GM18498 (cell line): Measurements from ENCODE around the gene PDE4D.
A peak's percentile ranks its signal among the peaks of the same experiment; 100 is the strongest.

Experiments used
- ATAC-seq: cut with Tn5 transposase; IDR thresholded peaks from one replicate; pipeline ENCODE4 v1.9.1; 2021; ENCODE audit warnings: mild to moderate bottlenecking, moderate library complexity; ENCODE audit not compliant: unreplicated experiment

The PDE4D gene

DNA sequence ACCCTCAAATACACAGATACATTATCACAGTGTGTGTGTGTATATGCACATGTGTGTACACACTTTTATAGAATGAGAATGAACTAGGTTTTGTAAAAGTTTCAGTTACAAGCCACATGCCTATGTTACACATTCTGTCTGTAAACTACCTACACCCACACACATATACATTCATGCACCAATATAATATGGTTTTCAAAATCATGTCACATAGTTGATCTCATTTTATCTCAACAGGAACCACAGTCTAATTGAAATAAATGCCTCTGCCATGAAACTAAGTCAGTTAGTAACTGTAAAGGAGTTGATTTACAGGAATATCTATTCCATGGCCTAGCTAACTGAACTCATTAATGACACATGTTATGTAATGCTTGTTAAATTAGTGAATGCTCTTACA is 646.6 kb downstream of the PDE4D start:
- ATAC-seq = no peak

DNA sequence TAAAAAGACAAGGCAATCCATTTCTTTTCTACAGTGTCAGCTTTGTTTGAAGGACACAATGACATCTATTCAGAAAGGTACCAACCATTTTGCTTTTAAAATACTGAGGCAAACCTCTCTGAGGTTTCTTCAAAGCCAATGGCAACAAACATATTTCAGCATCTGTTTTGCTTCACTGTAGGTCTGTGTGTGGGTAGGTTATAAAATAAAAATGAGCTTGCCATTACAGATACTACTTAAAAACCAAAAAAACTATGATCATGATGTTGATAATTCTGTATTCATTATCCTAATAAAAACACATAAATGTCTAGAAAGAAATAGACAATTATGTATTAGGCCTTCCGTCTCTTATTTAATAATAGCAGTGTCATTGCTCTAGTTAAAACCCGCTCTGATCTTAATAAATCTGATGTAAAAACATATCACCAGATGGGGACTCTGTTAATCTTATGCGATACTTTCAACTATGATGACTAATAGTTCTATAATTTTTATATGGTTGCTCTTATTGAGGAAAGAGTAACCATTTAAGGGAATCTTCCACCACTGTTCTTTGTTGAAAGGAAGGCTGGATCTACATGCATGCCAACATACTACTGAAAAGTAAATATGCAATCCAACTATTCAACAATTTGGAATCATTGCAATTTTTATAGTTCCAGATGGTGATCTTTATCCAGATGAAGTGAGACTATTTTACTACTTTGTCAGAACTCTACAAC is 647.2 kb downstream of the PDE4D start:
- ATAC-seq = no peak

DNA sequence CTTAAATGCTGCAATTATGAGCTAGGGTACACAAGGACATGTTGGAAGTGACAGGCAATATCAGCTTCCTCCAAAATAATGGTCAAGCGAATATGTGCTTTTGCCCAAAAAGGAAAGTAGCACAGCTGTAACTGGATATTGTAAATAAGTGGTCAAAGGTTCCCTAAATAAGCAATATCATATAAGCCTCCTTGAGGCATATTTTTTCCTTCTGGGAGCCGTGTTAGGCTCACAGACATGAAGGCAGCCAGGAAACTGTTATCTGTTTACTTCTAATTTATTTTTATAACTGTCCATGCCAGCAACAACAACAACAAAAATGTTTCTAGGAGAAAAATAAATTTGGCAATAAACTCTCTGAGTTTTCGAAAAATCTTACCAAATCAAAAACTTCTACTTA is 648.3 kb downstream of the PDE4D start:
- ATAC-seq = no peak

DNA sequence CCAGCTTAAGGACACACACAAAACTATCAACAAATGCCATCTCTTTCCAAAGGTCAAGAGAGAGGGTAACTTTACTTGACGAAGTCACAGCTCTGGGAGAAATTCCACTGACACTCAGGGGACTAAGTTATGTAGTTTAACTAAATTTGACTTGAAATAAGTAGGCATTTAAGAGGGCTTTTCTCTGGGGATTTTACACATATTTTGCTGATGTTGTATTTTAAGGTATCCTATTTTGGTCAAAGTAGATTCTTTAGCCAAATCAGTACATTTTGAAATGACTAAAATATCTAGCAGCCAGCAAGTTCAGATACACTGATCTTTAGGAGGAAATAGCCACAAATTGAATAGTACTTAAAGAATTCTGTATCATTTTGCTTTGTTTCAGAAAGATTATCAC is 652.0 kb downstream of the PDE4D start:
- no peak for ATAC-seq

DNA sequence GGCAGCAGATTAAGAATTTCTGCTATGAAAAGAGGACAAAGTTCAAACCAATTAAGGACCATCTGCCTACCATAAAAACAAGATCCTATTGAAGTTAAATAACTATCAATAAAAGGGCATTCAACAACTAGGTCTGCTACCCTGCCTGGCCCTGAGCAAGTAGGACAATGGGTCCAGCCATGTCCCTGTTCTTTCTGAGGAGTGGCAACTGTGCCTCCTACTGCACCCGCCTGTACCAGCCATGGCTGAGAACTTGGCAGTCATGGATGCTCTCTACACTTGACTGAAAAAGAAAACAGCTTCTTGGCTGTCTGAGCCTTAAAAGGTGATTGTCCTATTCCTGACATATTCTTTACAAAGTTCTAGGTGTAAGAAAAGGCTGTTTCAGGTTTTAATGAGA is 652.4 kb downstream of the PDE4D start:
- no peak for ATAC-seq

DNA sequence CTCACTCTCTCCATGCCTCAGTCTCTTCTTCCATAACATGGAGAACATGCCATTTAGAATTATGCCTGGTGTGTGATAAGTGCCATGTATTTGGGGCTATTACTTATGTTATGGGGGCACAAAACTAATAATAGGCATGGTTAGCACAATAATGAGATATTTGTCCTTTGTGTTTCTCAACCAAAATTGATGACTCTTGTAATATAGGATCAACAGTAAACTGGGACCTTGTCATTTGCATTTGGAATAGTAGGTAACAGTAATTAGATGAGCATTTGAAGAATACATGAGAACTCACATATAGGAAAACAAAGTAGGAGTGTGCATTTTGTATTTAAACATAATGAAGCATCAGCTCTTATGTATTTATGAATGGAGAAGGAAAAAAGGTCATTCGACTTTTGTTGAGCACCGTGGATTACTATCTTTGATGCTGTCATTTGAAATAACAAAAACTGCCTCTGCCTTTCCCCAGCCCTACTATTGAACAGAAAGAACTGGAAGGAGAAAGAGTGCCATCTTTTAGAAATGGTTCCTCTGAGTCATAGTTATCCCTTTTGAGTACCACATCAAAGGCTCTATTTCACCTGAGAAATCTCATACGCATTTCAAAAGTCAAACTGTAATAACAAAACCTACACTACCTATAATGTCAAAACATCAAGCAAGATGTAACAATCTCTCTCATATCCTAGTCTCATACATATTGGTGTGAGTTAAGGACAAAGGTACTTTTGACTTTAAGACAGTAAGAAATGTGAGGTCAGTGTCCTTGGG is 655.2 kb downstream of the PDE4D start:
- peak; percentile 57 for ATAC-seq

DNA sequence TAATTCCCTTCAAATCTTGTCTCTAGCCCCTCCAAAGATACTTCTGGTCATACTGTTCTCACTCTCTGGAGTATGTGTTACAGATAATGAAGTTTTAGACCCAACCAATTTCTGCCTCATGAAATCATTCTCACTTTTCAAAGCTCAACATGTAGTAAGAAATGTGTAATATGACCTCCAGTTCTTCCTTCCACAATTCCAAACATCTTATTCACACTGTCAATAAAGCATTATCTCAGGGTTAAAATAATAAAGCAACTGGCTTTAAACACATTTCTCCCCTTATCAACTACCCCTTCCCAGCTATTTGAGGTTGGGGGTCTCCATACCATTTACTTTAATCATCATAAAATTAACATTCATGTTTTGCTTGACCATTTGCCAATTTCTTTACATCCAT is 656.5 kb downstream of the PDE4D start:
- no peak for ATAC-seq

DNA sequence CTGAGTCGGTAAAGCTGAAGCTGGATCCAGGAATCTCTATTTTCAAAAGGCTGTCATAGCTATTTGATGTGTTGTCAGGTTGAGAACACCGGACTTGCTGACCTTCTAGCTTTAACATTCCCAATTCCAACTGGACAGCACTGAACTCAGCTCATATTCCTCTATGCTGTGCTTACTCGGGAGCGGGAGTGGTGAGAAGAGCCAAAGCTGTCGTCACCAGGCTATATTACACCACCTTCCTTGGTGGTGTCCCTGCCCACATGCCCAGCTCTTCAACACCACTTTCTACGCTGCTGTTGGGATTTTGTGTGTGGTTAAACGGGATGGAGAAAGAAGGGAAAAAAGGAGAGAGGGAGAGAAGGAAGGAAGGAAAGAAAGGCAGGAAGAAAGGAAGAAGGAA is 657.1 kb downstream of the PDE4D start:
- no peak for ATAC-seq

DNA sequence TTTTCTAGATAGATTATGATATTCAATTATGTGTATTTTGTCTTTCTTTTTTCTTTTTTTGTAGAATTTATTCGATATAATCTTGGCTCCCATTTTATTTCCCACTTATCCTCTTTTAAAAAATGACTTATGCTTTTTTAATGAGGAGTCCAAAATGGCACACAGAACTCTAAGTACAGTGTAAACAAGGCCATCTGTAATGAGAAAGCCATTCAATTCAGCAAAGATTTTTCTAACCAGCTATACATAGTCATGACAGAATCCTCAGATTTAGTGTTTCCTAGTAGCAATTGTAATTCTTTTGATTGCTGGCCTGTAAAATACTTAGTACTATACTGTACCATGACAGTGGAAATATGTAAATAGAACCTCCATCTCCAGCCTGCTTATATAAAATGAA is 659.3 kb downstream of the PDE4D start:
- ATAC-seq = no peak

DNA sequence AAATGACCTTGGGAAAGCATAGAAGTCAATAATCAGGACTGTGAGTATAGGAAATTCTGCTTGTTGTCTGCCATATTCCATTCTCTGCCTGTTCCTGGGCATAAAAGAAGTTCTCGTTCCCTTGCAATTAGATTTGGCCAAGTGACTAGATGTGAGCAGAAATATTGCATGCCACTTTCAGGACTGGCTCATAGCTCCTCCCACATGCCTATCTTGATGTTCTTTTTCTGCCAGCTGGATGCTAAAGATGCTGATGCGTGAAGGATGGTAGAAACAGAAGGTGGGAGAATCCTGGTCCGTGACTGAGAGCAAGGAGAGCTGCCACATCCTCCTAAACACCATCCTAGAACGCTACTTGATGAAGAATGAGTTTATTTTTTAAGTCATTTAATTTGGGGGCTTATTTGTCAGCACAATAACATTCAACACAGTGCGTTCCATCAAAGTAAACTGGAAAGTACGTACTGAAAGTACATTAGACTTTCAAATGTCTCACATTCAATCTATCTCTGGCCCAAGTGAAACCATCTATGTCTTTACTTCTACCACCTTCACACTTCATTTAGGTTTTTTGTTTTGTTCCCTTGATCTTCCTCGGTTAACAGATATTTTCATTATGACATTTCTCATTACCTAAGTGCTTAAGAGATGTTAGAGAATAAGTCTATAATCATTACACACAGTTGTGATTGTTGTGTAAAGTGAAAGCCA is 662.1 kb downstream of the PDE4D start:
- no peak for ATAC-seq

DNA sequence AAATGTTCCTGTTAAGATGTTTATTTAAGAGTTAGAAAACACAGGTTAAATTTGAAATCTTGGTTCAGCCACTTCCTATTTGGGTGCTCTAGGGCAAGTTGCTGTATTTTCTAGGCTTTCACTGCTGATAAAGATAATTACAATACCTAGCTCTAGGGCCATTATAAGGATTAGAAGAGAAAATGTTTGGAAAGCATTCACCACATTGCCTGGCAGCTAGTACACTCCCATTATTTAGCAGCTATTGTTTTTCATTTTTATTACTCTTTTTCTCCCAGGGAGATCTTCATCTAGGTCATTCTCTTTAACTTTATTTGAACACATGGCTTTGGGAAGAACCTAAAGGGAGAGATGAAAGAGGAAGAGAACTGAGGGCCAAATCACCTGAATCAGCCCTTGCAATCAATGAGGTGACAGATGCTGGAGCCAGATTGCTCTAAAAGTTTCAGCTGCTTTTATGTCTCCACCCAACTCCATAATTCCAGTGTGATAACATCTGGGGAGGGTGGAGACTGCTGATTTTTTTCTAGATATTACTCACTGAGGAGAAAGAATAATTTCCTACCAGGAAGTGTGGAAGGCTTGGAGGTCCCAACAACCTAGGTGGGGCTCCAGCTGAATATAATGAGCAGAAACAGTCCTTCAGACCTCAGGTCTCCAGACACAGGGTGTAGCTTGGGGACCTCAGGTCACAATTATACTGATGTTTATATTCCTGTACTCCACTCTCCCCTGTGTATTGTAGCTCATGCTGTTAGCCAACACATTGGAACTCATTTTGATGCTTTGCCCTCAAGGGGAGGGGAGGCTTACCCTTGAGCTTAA is 670.6 kb downstream of the PDE4D start:
- no peak for ATAC-seq

DNA sequence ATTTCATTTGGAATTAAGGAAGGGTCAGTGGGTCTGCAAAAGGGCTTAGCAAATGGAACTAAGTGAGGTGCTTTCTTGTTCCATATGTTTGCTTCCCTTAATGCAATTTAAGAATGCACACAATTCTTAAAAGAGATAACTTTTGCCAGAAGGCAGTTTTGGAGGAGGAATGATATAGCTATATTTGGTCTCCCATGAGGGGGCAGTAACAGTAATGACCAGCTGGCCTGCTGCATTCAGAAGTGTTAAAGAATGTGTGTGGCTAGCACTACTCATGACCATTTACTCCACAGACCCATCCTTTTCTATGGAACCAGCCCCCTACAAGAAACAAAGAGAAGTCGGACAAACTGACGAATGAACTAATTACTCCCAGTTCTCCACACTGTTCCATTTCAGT is 671.8 kb downstream of the PDE4D start:
- ATAC-seq = no peak

DNA sequence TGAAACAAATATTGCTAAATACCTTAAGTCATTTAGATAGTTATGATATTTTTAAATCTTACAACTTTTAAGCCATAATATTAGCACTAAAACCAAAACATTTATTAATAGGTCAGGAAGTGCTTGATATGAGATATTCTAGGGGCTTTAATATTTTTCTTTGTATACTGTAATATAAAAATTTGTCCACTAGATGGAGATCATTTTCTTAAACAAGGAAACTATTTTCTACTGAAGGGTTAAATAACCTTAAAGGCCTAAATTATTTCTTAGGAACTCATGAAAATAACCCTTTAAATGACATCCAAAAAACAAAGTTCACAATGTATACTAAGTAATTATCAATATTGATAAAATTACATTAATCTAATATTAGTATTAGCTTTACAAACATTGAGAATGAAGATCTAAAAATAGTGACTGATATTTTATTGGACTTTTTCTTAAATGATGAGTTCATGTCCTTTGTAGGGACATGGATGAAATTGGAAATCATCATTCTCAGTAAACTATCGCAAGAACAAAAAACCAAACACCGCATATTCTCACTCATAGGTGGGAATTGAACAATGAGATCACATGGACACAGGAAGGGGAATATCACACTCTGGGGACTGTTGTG is 675.0 kb downstream of the PDE4D start:
- no peak for ATAC-seq

DNA sequence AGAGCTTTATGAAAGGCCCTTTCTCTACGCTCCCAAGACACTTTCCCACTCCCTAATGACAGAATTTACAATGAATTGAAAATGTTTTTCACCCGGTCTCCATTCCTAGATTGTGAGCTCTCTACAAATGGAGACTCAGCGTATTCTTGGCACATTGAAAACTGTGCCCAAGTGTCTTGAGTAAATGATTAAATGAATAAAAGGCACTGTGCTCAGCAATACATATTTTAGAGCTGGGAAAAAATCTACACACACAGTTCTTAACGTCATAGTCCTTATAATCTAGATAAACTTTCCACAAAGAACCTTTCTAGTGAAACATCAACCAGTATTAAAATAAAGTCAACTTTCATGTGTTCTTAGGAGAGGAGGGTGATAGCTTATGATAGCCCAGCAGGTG is 676.7 kb downstream of the PDE4D start:
- no peak for ATAC-seq

DNA sequence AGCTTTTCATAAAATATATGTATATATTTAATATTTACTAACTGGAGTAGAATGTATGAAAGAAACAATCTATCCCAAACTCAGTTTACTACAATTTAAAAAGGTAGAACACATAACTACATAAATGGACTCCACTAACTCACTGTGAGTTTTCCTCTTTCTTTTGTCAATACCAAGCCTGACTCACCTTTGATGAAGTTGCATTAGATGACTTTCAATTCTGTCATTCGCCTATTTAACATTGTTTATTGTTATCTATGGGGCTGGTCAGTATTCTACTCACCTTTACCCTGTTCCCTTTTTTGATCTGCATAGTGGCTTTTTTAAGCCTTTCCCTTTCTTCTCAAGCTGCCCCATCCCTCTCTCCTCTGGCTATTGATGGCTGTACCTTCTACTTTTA is 680.9 kb downstream of the PDE4D start:
- no peak for ATAC-seq

DNA sequence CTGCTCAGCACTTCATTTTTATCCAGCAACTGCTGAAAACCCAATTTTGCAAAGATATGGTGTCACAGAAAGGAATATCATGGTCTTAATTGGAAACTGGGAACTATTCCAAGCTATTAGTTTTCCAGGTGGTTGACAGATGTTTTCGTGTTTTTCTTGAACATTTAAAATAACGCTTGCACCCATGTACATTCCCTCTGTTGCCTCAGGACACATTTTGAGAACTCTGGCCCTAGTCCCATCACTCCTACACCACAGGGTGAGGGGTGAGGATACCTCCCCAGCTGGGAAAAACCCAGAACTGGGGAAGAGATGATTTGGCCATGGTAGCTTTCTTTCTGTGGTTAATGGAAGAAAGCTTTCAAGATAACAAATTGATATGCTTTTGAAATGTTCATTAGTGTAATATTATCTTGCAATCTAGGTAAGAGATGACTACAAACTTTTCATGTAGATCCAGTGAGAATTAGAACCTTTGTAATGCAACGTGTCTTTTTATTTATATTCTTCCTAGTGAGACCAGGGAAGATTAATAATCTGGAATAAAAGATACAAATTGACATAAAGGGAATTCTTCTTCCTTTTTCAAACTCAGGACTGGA is 683.7 kb downstream of the PDE4D start:
- ATAC-seq = no peak

DNA sequence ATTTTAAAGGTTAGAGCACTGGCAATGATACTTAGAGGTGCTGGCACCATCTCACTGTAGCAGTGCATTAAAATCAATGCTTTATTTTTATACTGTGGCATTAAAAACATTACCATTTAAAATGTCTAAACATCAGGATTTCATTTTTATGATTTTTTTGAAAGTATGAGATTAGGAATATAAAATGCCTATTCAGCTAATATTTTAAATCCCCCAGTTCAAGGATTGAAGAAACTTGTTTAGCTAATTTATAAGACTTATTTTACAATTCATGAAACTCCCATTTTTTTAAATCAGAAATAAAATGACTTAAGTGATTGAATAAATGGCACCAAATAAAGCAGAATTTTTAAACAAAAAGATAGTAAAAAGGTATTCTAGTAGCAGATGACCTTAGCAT is 685.1 kb downstream of the PDE4D start:
- ATAC-seq = no peak

DNA sequence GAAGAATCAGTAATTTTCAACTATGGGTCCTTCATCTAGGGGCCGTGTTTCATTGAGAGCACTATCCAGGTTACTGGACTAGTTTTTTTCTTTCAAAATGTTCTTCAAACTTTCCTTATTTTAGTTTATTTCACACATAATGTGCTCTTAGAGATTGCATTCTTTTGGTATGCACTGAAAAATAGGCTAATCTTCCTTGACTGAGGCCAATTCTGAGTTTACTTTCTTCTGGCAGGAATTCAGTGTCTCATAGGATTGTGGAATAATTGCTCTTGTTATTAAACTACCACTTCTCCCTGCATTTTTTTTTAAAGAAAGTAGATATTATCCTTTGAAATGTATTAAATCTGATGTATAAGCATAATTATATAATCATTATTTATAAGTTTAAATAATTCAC is 686.1 kb downstream of the PDE4D start:
- no peak for ATAC-seq

DNA sequence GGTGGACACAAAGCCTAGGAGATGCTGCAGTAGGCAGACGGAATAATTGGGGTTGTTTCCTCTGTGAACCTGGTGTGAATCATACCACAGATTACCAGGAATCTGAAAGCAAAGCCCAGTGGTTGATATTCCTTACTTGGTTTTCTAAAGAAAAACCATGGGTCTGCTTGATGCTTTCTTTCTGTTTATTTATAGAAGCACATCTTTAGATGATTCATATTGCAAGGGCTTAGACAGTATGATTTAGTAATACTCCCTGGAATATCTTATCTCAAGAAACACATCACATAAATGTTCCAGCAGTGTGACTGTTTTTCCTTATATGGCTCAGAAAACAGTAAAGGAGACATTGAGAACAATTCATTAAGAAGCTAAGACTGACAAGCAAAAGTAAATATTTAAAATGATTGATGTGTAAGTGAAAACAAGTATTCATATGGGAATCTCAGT is 687.4 kb downstream of the PDE4D start:
- no peak for ATAC-seq
